Measurements from ENCODE around the gene STRIP1. TPM values are rescaled to one million over a fixed set of nuclear protein-coding genes. Genes with fewer than 3 reads are reported as not detected.
"Not testable (repeated sequence)": the region's sequence is repeated elsewhere in the genome, so short reads cannot be mapped to it uniquely, and the experiment has no call there.

The STRIP1 gene
- total RNA-seq, 1 donor from 2014 or later, result 31.1 TPM

GRCh38 chr1:110068646-110069403 lies 34.4 kb downstream of the STRIP1 start:
- DNase-seq (ENCODE audit: low read depth in 2 of 2), result no peak

GRCh38 chr1:110069404-110070281 lies 35.2 kb downstream of the STRIP1 start:
- no peak for DNase-seq (ENCODE audit: low read depth in 2 of 2)

GRCh38 chr1:110070282-110070669 lies 35.9 kb downstream of the STRIP1 start:
- no peak for DNase-seq (ENCODE audit: low read depth in 2 of 2)

- no peak for DNase-seq (ENCODE audit: low read depth in 2 of 2)
Measured at GRCh38 chr1:110070671-110071242, 36.3 kb downstream of the STRIP1 start, which contains the start of gene ALX3. Gene ALX3, minus strand, starts transcription at chr1:110070672. Its CDS starts 60 bp downstream, at chr1:110070612.

- no peak for DNase-seq (ENCODE audit: low read depth in 2 of 2)
Measured at GRCh38 chr1:110074166-110074565, 39.7 kb downstream of the STRIP1 start.

GRCh38 chr1:110076789-110077500 lies 42.5 kb downstream of the STRIP1 start:
- no peak for DNase-seq (ENCODE audit: low read depth in 2 of 2)

GRCh38 chr1:110079995-110080394 lies 45.6 kb downstream of the STRIP1 start:
- DNase-seq (ENCODE audit: low read depth in 2 of 2), result not testable (repeated sequence)

GRCh38 chr1:110081061-110081460 lies 46.6 kb downstream of the STRIP1 start:
- DNase-seq (ENCODE audit: low read depth in 2 of 2), result no peak

- no peak for DNase-seq (ENCODE audit: low read depth in 2 of 2)
Measured at GRCh38 chr1:110082477-110082876, 48.1 kb downstream of the STRIP1 start.

GRCh38 chr1:110083061-110083865 lies 48.8 kb downstream of the STRIP1 start:
- no peak for DNase-seq (ENCODE audit: low read depth in 2 of 2)

GRCh38 chr1:110083866-110084226 lies 49.4 kb downstream of the STRIP1 start:
- DNase-seq (ENCODE audit: low read depth in 2 of 2), result no peak

- peak in 1 of 2 donors; percentile 19 for DNase-seq (ENCODE audit: low read depth in 2 of 2)
Measured at GRCh38 chr1:110084227-110085078, 50.0 kb downstream of the STRIP1 start.

GRCh38 chr1:110085671-110086070 lies 51.2 kb downstream of the STRIP1 start:
- DNase-seq (ENCODE audit: low read depth in 2 of 2), result no peak

- no peak for DNase-seq (ENCODE audit: low read depth in 2 of 2)
Measured at GRCh38 chr1:110086961-110087360, 52.5 kb downstream of the STRIP1 start.

GRCh38 chr1:110087812-110088738 lies 53.7 kb downstream of the STRIP1 start:
- peak; percentile 45 to 61 for DNase-seq (ENCODE audit: low read depth in 2 of 2)

- no peak for DNase-seq (ENCODE audit: low read depth in 2 of 2)
Measured at GRCh38 chr1:110088739-110089316, 54.4 kb downstream of the STRIP1 start.

- DNase-seq (ENCODE audit: low read depth in 2 of 2), result no peak
Measured at GRCh38 chr1:110089561-110090275, 55.3 kb downstream of the STRIP1 start.

GRCh38 chr1:110091381-110091780 lies 57.0 kb downstream of the STRIP1 start:
- no peak for DNase-seq (ENCODE audit: low read depth in 2 of 2)

All from dermis microvascular lymphatic vessel endothelial cell (primary cell).